ENCODE data around the gene TMEM143. TPM values are rescaled to one million over a fixed set of nuclear protein-coding genes. Genes with fewer than 3 reads are reported as not detected.

The TMEM143 gene
- total and polyA plus RNA-seq, 4 donors: 4.1 to 12.3 (median 9.3) TPM

DNA sequence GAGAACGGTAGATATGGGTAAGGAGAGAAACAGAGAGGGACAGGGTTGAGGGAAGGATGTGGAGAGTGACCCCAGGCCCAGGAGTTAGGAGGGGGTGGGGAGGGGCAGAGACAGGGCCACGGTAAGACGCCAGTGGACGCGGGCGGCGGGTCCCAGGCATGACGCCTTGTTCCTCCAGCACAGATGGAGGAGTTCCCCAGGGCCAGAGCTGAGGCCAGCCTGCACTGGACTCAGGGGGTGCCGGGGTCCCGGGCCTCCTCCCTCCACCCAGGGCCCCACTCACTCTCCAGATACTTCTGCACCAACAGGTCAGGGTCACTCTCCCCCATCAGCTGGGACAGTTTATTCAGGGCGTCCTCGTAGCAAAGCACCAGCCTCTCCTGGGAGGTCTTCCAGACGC, 60.4 kb downstream of the TMEM143 start:
- Histone ChIP-seq H3K36me3 (ENCODE audit: control insufficient read depth in 4 of 4, insufficient read depth in 4 of 4, low read length in 4 of 4) (no peaks in the 10 kb centered on the region), H3K9ac (ENCODE audit: insufficient read depth in 1 of 2, low read length in 2 of 2) (no peak overlapping the region), H3K27ac (ENCODE audit: low read depth in 1 of 2, low read length in 1 of 2) (no peak overlapping the region), H3K9me3 (ENCODE audit: control insufficient read depth in 4 of 4, insufficient read depth in 3 of 4, low read length in 3 of 4) (no peaks in the 10 kb centered on the region), H3K4me3 (no peak overlapping the region), H3K4me1 (ENCODE audit: control insufficient read depth in 5 of 5, insufficient read depth in 5 of 5, low read length in 5 of 5) (no peaks in the 10 kb centered on the region), H3K27me3 (ENCODE audit: control insufficient read depth in 3 of 3, insufficient read depth in 3 of 3, low read length in 2 of 3) (no peaks in the 10 kb centered on the region)
- ATAC-seq (ENCODE audit: insufficient read depth, low FRiP score) (no peak), DNase-seq (no peak)
- TF ChIP-seq, protein P1, sequence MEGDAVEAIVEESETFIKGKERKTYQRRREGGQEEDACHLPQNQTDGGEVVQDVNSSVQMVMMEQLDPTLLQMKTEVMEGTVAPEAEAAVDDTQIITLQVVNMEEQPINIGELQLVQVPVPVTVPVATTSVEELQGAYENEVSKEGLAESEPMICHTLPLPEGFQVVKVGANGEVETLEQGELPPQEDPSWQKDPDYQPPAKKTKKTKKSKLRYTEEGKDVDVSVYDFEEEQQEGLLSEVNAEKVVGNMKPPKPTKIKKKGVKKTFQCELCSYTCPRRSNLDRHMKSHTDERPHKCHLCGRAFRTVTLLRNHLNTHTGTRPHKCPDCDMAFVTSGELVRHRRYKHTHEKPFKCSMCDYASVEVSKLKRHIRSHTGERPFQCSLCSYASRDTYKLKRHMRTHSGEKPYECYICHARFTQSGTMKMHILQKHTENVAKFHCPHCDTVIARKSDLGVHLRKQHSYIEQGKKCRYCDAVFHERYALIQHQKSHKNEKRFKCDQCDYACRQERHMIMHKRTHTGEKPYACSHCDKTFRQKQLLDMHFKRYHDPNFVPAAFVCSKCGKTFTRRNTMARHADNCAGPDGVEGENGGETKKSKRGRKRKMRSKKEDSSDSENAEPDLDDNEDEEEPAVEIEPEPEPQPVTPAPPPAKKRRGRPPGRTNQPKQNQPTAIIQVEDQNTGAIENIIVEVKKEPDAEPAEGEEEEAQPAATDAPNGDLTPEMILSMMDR (IDR thresholded peaks at IDR 0.05; ENCODE audit: control extremely low read depth, extremely low read depth): no peak
- WGBS, 2 donors: 91 to 95% methylated on average over 10 to 13 of the region's 13 CpGs

DNA sequence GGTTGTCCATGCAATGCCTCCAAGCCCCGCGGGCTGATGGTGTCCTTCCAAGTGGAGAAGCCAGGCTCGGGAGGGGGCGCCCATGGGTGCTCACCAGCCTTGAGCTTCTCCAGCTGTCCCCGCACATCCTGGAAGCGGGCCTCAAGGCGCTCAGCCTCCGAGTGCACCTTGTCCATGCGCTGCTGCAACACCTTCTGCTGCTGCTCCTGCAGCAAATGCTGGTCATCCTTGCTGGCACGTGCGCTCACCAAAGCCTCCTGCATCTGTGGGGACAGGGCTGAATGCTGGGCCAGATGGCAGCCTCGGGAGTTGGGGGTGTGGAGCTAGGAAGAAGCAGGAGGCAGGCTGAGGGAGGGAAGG, 61.2 kb downstream of the TMEM143 start:
- no peak for DNase-seq
- 92 to 94% methylated on average over 12 of the region's 12 CpGs for WGBS, 2 donors
- Histone ChIP-seq H3K4me3 (no peak overlapping the region), H3K36me3 (ENCODE audit: control insufficient read depth in 4 of 4, insufficient read depth in 4 of 4, low read length in 4 of 4) (no peaks in the 10 kb centered on the region), H3K27me3 (ENCODE audit: control insufficient read depth in 3 of 3, insufficient read depth in 3 of 3, low read length in 2 of 3) (no peaks in the 10 kb centered on the region), H3K27ac (ENCODE audit: low read depth in 1 of 2, low read length in 1 of 2) (no peak overlapping the region), H3K9ac (ENCODE audit: insufficient read depth in 1 of 2, low read length in 2 of 2) (no peak overlapping the region), H3K4me1 (ENCODE audit: control insufficient read depth in 5 of 5, insufficient read depth in 5 of 5, low read length in 5 of 5) (no peaks in the 10 kb centered on the region), H3K9me3 (ENCODE audit: control insufficient read depth in 4 of 4, insufficient read depth in 3 of 4, low read length in 3 of 4) (no peaks in the 10 kb centered on the region)
- no peak for ATAC-seq (ENCODE audit: insufficient read depth, low FRiP score)
- TF ChIP-seq, protein P1 (IDR thresholded peaks at IDR 0.05; ENCODE audit: control extremely low read depth, extremely low read depth): no peak

DNA sequence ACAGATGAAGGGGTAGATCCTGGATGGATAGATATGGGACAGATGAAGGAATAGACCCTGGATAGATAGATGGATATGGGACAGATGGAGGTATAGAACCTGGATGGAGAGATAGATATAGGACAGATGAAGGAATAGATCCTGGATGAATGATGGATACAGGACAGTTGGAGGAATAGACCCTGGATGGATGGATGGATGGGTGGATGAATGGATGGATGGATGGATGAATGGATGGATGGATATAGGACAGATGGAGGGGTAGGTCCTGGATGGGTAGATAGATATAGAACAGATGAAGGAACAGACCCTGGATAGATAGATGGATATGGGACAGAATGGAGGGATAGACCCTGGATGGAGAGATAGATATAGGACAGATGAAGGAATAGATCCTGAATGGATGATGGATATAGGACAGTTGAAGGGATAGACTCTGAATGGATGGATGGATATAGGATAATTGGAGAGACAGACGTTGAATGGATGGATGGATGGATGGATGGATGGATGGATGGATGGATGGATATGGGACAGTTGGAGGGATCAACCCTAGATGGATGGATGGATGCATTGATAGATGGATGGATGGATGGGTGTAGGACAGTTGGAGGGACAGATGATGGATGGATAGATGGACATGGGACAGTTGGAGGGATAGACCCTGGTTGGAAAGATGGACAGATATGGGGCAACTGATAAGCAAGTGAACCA, 61.7 kb downstream of the TMEM143 start:
- no peak overlapping the region for H3K27ac ChIP-seq (ENCODE audit: low read depth in 1 of 2, low read length in 1 of 2)
- H3K36me3 ChIP-seq (ENCODE audit: control insufficient read depth in 4 of 4, insufficient read depth in 4 of 4, low read length in 4 of 4): no peaks in the 10 kb centered on the region
- no peak for ATAC-seq (ENCODE audit: insufficient read depth, low FRiP score)
- TF ChIP-seq, protein P1 (IDR thresholded peaks at IDR 0.05; ENCODE audit: control extremely low read depth, extremely low read depth): no peak
- no peaks in the 10 kb centered on the region for H3K4me1 ChIP-seq (ENCODE audit: control insufficient read depth in 5 of 5, insufficient read depth in 5 of 5, low read length in 5 of 5)
- no peak for DNase-seq
- no peak overlapping the region for H3K9ac ChIP-seq (ENCODE audit: insufficient read depth in 1 of 2, low read length in 2 of 2)
- 94 to 100% methylated on average over 1 of the region's 1 CpG for WGBS, 2 donors
- no peak overlapping the region for H3K4me3 ChIP-seq
- no peaks in the 10 kb centered on the region for H3K9me3 ChIP-seq (ENCODE audit: control insufficient read depth in 4 of 4, insufficient read depth in 3 of 4, low read length in 3 of 4)
- H3K27me3 ChIP-seq (ENCODE audit: control insufficient read depth in 3 of 3, insufficient read depth in 3 of 3, low read length in 2 of 3): no peaks in the 10 kb centered on the region

DNA sequence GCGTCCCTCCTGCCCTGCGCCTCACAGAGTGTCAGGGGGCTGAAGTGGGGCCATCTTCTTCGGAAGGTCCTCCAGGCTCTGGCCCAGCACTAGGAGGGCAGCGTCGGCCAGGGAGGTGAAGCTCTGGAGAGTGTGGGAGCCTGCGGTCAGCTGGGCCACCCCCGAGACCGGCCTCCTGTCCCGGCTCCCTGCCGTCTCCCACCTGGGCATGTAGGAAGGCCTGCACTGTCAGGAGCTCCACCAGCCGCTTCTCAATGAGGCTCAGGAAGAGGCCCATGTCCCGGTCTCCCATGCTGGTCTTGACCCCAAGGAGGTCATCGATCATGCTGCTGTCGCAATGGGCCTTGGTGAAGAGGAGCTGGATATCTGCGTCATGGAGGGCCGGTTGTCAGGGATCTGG, 65.8 kb downstream of the TMEM143 start:
- TF ChIP-seq, protein P1 (IDR thresholded peaks at IDR 0.05; ENCODE audit: control extremely low read depth, extremely low read depth): no peak
- no peaks in the 10 kb centered on the region for H3K27me3 ChIP-seq (ENCODE audit: control insufficient read depth in 3 of 3, insufficient read depth in 3 of 3, low read length in 2 of 3)
- no peak overlapping the region for H3K9ac ChIP-seq (ENCODE audit: insufficient read depth in 1 of 2, low read length in 2 of 2)
- no peak overlapping the region for H3K27ac ChIP-seq (ENCODE audit: low read depth in 1 of 2, low read length in 1 of 2)
- no peaks in the 10 kb centered on the region for H3K9me3 ChIP-seq (ENCODE audit: control insufficient read depth in 4 of 4, insufficient read depth in 3 of 4, low read length in 3 of 4)
- DNase-seq: no peak
- no peaks in the 10 kb centered on the region for H3K4me1 ChIP-seq (ENCODE audit: control insufficient read depth in 5 of 5, insufficient read depth in 5 of 5, low read length in 5 of 5)
- no peak overlapping the region for H3K4me3 ChIP-seq
- no peak for ATAC-seq (ENCODE audit: insufficient read depth, low FRiP score)
- WGBS, 2 donors: 94 to 96% methylated on average over 16 of the region's 16 CpGs
- no peaks in the 10 kb centered on the region for H3K36me3 ChIP-seq (ENCODE audit: control insufficient read depth in 4 of 4, insufficient read depth in 4 of 4, low read length in 4 of 4)
